COLO668 (cell line): ENCODE results near the gene RGS17.
"Not testable (repeated sequence)": the region's sequence is repeated elsewhere in the genome, so short reads cannot be mapped to it uniquely, and the experiment has no call there.

Source experiments
- DNase-seq: peaks from one replicate; lab custom pipeline; 2025; ENCODE audit not compliant: unreplicated experiment; lab: John Stamatoyannopoulos, UW

RGS17 gene

GRCh38 chr6:152999538-152999937 is 131.5 kb downstream of the RGS17 start:
- DNase-seq: not testable (repeated sequence)

- DNase-seq: no peak
Observed at GRCh38 chr6:152993847-152994246, 137.2 kb downstream of the RGS17 start.

- no peak for DNase-seq
Observed at GRCh38 chr6:152993431-152993830, 137.7 kb downstream of the RGS17 start.

- no peak for DNase-seq
Observed at GRCh38 chr6:152986978-152987377, 144.1 kb downstream of the RGS17 start.

DNA sequence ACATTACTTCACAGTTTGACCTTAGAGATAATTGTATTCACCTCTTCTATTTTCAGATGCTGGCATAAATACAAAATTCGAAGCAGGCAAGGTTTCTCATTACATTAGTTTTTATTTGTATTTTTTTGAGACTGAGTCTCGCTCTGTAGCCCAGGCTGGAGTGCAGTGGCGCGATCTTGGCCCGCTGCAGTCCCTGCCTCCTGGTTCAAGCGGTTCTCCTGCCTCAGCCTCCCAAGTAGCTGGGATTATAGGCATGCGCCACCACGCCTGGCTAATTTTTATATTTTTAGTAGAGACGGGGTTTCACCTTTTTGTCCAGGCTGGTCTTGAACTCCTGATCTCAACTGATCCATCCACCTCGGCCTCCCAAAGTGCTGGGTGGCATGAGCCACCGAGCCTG is 145.8 kb downstream of the RGS17 start:
- not testable (repeated sequence) for DNase-seq

DNA sequence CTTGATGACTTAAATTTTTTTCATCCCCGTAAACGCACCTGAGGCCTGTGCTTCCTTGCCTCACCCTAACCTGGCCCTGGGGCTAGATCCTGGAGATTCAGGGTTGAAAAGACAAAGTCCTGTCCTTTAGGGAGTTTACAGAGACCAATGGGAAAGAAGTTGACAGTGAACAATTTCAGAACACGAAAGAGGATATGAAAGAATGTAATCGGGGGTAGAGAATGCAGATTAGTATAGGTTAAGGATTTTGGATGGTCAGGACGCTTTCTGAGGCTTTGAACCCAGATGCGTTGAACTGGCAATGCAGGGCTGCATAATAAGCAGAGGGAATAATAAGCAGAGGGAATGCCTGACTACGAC is 146.6 kb downstream of the RGS17 start:
- DNase-seq: no peak

DNA sequence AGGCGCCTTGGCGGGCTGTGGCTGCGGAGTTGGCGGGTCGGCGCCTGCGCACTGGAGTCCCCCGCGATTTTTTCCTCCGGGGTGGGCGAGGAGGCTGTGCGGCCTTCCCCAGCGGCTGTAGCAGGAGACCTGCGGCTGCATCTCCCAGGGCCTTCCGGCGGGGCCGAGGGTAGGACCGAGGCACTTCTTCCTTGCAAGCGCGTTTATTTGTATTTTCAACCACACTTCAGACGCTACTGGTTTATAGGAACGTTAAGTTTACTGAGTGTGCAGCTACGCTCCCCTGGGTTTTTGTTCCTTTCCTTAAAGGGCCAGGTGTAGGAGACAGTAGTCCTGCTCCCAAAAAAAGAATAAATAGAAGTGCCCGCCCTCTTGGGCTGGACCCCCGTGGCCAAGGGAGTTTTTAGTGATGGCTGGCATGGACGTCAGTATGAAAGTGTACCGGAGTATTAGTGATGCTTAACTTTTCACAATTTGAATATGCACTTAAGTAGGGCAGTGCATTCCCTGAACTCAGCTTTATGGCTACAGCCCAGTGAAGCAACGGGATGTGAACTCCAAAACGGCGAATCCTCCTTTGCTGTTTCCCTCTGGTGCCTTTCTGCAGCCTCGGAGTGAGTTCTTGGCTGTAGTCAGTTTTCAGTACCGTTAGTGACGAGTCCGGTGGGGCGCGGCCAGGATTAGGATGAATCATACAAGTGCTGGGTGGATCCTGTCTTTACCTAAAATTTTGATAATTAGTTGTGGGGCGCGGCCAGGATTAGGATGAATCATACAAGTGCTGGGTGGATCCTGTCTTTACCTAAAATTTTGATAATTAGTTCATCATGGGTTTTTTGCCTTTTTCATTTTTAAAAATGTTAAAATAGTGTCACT is 147.2 kb downstream of the RGS17 start:
- peak; percentile 54 for DNase-seq

DNA sequence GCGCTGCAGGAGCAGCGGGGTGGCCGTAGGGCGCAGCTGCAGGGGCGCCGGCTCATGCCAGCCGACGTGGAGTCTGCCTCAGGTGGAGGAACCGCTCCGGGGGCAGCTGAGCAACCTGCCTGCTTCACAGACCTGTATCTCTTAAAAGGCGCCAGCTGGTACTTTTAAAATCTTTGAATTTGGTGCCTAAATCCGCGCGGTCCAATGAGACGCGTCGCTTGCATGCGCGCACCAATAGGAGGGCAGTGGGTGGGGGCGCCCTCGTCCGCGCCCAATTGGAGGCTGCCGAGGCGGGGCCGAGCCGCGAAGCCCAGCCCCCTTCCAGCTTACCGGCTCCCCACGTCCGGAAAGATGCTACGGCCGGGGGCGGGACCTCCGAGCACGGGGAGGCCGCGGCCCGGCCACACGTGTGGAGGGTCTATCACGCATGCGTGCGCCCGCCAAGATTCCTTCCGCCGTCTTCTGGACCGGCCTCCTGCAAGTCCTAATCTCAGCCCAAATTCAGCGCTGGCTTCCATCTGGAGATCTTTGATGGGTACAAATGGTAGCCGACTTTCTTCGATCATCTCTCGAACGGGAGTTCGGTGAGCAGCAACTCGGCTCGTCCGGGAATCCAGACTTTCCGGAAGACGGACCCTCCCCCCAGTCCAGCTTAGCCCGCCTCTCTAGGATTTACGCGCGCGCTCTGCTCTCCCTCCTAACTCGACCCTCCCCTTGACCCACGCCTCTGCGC is 148.0 kb downstream of the RGS17 start, which contains the start of gene FBXO5:
TSS of gene FBXO5 (minus strand) at position 138 of the 733 bp plus-strand sequence. CDS start at position 56, 82 bp downstream.
- DNase-seq: peak; percentile 96

DNA sequence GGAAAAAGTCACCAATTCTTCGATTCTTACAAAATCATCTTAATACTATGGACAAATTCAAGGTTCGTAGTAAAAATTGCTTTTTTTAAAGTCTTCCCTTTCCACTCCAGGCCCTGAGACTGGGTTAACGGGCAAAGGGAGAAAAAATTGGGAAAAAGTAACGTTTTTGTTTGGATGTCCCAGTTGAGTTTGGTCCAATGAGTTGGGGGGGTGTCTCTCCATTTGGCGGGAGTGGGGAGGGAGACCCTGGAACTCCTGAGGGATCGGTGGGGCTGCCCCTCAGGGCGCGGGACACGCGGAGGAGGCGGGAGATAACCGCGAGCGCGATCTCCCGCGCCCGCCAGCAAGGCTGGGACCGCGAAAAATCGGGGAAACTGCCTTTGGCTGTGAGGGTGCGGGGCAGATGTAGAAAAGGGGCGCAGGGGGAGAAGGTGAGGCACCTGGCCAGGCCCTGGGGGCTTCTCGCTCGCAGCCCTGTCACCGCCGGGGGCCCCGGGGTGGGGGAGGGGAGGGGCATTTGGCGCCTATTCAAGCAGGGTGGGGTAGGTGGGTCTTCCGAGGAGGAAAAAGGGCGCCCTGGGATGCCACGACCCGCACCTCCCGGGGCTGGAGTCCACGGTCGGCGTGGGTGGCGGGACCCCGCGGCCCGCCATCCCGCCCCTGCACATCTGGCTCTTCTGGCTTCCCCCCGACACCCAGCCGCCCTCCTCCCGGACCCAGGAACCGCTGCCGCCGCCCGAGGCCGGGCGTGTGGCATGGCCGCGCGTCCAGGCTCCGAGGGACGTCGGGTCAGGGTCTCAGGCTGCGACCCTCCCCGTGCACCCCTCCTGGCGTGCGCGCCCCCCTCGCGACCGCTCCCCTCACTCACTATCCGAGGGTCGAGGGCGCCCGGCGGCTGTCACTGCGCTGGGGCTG is 148.8 kb downstream of the RGS17 start:
- peak; percentile 42 for DNase-seq

GRCh38 chr6:152981219-152981618 is 149.9 kb downstream of the RGS17 start:
- no peak for DNase-seq

GRCh38 chr6:152980656-152981055 is 150.4 kb downstream of the RGS17 start:
- no peak for DNase-seq

GRCh38 chr6:152979116-152979515 is 152.0 kb downstream of the RGS17 start:
- DNase-seq: no peak

DNA sequence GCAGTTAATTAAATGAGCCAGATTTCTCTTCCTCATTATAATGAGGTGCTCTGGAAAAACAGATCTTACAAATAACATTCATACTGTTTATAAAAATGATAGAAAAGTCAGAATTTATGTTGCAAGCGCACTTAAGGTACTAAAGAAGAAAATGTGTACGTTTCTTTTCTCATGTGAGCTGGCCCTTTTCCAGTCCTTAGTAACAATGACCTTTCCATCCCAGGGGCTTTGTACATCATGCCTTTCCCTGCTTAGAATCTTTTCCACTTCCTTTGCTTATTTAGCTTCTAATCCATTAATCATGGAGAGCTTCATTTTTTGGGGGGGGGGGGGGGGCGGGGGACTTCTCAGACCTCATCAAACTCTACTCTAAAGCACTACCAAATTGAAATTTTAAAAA is 153.0 kb downstream of the RGS17 start:
- DNase-seq: no peak

- DNase-seq: no peak
Observed at GRCh38 chr6:152977556-152977955, 153.5 kb downstream of the RGS17 start.

GRCh38 chr6:152976749-152977148 is 154.3 kb downstream of the RGS17 start:
- no peak for DNase-seq

DNA sequence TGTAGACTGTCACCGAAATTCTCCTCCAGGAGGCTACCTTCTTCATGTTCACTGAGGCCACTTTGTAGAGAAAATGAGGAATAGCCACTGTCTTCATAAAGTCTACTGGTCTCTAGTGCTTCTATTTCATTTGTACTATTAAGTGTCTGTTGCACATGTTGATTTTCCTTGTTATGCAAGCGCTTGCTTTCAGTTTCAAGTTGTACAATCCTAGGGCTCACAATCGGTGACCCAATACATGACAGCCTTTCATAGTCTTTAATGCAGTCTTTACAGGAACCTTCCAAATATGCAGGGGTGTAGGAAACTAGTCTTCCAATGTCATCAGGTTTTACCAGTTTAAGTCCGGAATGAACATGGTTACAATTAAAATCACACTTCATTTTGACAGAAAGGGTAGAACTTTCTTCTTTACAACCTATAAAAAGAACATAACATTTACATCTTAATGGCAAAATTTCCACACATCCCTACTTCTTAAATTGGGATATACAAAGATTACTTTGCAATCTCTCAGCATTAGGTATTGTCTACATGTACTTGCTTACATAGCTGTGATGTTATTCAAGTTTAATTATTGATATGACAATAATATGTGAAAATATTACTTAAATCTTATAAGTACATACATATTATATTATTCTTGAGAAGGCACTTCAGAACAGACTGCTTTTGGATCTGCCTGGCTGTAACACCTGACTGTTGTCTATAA is 155.7 kb downstream of the RGS17 start:
- DNase-seq: no peak

DNA sequence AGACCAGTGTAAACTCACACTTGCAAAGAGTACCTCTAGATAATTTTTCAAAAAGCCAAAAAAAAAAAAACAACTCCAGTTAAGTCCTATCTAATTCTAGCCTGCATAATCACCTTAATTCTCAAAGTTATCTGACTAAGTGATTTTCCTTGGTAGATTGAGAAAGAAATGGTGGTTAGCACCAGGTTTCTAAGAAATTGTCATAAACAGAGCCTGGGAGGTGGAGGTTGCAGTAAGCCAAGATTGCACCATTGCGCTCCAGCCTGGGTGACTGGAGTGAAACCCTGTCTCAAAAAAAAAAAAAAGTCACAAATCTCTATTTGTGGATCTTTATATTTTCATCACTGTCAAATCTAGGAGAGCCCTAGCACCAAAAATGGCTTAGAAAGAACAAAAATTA is 157.2 kb downstream of the RGS17 start:
- no peak for DNase-seq

DNA sequence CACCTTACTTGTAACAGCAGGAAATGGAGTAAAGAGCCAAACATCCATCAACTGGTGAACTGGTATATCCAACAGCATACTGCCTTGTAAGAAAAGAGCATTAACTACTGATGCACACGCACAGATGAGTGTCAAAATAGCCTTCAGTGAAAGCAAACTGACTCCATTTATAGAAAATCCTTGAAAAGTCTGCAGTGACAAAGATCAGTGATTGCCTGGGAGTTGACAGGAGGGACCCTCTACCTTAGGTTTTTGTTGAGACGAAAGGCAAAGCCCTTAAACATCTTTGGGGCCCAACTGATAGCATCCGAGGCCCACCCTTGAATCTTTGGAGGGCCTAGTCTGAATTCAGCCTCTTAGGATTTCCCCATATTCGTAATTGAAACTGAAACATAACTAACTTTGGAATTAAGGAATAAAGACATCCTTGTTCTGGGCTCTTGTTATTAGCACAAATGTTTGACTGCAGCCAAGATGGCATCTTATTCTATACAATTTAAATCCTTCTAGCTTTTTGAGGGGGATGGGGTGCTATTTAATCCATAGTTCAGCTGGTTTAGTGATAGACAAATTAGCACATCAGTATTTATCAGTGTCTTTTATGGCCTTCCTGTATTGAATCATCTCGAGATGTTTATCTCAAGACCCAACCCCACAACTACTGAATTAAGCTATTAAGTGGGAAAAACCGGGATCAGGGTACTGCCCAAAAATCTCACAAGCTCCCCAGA is 161.2 kb downstream of the RGS17 start:
- DNase-seq: no peak

DNA sequence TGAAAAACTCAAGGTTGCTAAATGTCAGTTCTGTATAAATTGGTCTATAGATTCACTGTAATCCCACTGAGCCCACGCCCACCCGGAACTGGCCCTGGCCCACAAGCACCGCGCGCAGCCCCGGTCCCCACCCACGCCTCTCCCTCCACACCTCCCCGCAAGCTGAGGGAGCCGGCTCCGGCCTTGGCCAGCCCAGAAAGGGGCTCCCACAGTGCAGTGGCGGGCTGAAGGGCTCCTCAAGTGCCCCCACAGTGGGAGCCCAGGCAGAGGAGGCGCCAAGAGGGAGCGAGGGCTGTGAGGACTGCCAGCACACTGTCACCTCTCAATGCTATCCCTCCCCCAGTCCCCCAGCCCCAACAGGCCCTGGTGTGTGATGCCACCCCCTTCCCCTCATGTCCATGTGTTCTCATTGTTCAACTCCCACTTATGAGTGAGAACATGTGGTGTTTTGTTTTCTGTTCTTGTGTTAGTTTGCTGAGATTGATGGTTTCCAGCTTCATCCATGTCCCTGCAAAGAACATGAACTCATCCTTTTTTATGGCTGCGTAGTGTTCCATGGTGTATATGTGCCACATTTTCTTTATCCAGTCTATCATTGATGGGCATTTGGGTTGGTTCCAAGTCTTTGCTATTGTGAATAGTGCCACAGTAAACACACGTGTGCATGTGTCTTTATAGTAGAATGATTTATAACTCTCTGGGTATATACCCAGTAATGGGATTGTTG is 164.8 kb downstream of the RGS17 start:
- DNase-seq: not testable (repeated sequence)
